Stimulated activated naive CD4-positive, alpha-beta T cell (primary cell): ENCODE data around the gene ZMAT5.

Source experiments
- DNase-seq, 6 experiments: peaks; one replicate each; lab custom pipeline; 2025; lab: John Stamatoyannopoulos, UW

Gene ZMAT5

GRCh38 chr22:29706486-29706885 lies 60.3 kb downstream of the ZMAT5 start:
- DNase-seq = no peak

GRCh38 chr22:29705651-29706050 lies 61.2 kb downstream of the ZMAT5 start:
- no peak for DNase-seq

GRCh38 chr22:29704528-29705285 lies 62.1 kb downstream of the ZMAT5 start:
- DNase-seq = no peak

GRCh38 chr22:29703569-29704195 lies 63.1 kb downstream of the ZMAT5 start:
- no peak for DNase-seq

- DNase-seq = no peak
Measured at GRCh38 chr22:29702931-29703501, 63.8 kb downstream of the ZMAT5 start.

GRCh38 chr22:29702000-29702930 lies 64.5 kb downstream of the ZMAT5 start:
- DNase-seq = no peak

GRCh38 chr22:29701155-29701999 lies 65.4 kb downstream of the ZMAT5 start:
- peak in 3 of 6 experiments; percentile 26 to 43 (median 30) for DNase-seq

- DNase-seq = no peak
Measured at GRCh38 chr22:29700900-29701154, 66.0 kb downstream of the ZMAT5 start.

- DNase-seq = no peak
Measured at GRCh38 chr22:29700206-29700899, 66.5 kb downstream of the ZMAT5 start.

GRCh38 chr22:29697853-29698598 lies 68.8 kb downstream of the ZMAT5 start:
- no peak for DNase-seq

- no peak for DNase-seq
Measured at GRCh38 chr22:29695129-29695926, 71.5 kb downstream of the ZMAT5 start.

GRCh38 chr22:29693671-29694070 lies 73.1 kb downstream of the ZMAT5 start:
- no peak for DNase-seq

- DNase-seq = no peak
Measured at GRCh38 chr22:29693161-29693560, 73.6 kb downstream of the ZMAT5 start.

GRCh38 chr22:29692327-29692640 lies 74.5 kb downstream of the ZMAT5 start:
- DNase-seq = no peak

GRCh38 chr22:29691636-29692326 lies 75.0 kb downstream of the ZMAT5 start:
- no peak for DNase-seq

GRCh38 chr22:29690476-29690875 lies 76.3 kb downstream of the ZMAT5 start:
- no peak for DNase-seq

GRCh38 chr22:29689880-29690213 lies 77.0 kb downstream of the ZMAT5 start:
- peak in 2 of 6 experiments; percentile 17 to 20 for DNase-seq

GRCh38 chr22:29689206-29689879 lies 77.5 kb downstream of the ZMAT5 start:
- DNase-seq = peak in 1 of 6 experiments; percentile 17
